Measurements from ENCODE around the gene ECHDC1. TPM values are rescaled to one million over a fixed set of nuclear protein-coding genes. Genes with fewer than 3 reads are reported as not detected.

The ECHDC1 gene
- total RNA-seq, 6 experiments from 2014 or later, result 41.3 to 51.7 (median 45.7) TPM

DNA sequence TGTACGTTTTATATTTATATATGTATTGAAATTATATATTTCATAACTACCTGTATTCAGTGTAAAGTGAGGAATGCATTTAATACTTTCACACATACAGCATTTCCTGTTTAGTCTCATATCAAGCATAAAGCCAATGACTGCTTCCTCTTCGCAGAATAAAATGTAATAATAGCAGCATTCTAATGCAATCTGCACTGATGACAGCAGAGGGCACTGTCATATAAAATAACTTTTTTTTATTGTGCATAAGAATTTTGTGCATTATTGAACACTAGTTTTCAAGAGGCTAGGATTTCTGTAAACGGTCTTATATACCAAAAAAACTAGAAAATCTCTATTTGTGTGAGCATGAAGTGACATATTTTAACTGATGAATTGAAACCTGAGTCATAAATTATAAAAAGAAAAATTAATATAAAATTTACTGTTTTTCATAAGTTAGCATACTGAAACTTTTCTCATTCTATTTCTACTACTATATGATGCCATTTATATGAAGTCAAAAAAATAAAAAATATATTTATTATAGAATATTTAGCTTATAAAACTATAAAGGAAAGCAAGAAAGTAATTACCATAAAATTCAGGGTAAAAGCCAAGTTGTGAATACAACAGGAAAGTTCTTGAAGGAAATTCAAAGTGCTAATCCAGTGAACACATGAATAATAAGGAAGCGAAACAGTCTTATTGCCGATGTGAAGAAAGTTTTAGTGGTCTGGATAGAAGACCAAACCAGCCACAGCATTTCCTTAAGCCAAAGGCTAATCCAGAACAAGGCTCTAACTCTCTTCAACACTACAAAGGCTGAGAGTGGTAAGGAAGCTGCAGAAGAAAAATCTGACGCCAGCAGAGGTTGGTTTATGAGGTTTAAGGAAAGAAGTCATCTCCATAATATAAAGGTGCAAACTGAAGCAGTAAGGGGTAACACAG is 40.4 kb downstream of the ECHDC1 start:
- H3K4me1 ChIP-seq, result peaks cover 0 to 6% (median 0%) of the 10 kb centered on the region in 4 donors
- no peak for DNase-seq
- H3K36me3 ChIP-seq, result no peaks in the 10 kb centered on the region
- no peaks in the 10 kb centered on the region for H3K27me3 ChIP-seq
- 39% methylated on average over 6 of the region's 6 CpGs for WGBS (ENCODE audit: insufficient coverage, low coverage, low lambda C conversion rate, missing lambda C conversion rate)
- no peak overlapping the region for H3K27ac ChIP-seq
- no peak overlapping the region for H3K4me3 ChIP-seq
- peak; percentile 76 to 88 (median 86) for ATAC-seq
- peak; percentile 67 to 73 (median 68) for TF ChIP-seq CTCF (IDR thresholded peaks at IDR 0.05)
- TF ChIP-seq POLR2A (IDR thresholded peaks at IDR 0.05), result no peak
- no peaks in the 10 kb centered on the region for H3K9me3 ChIP-seq
- intact Hi-C loops (cut with DNase I), result loop anchor here in 1 of 2 donors (10.0 kb wide), 1 partner anchor 122 kb away; no protein-coding TSS in a partner anchor

GRCh38 chr6:127301199-127301700 is 42.2 kb downstream of the ECHDC1 start:
- no peaks in the 10 kb centered on the region for H3K9me3 ChIP-seq
- peaks cover 0 to 6% (median 0%) of the 10 kb centered on the region in 4 donors for H3K4me1 ChIP-seq
- no peak overlapping the region for H3K4me3 ChIP-seq
- H3K36me3 ChIP-seq, result no peaks in the 10 kb centered on the region
- H3K27ac ChIP-seq, result no peak overlapping the region
- intact Hi-C loops (cut with DNase I), result loop anchor here in 1 of 2 donors (10.0 kb wide), 1 partner anchor 124 kb away; no protein-coding TSS in a partner anchor
- H3K27me3 ChIP-seq, result no peaks in the 10 kb centered on the region
- DNase-seq, result no peak
- ATAC-seq, result peak in 1 of 4 donors; percentile 34
- WGBS (ENCODE audit: insufficient coverage, low coverage, low lambda C conversion rate, missing lambda C conversion rate), result 54% methylated on average over 6 of the region's 6 CpGs
- TF ChIP-seq CTCF (IDR thresholded peaks at IDR 0.05), result no peak

GRCh38 chr6:127300411-127300810 is 43.0 kb downstream of the ECHDC1 start:
- Histone ChIP-seq H3K4me1 (peaks cover 0 to 6% (median 0%) of the 10 kb centered on the region in 4 donors), H3K27ac (no peak overlapping the region), H3K9me3 (no peaks in the 10 kb centered on the region), H3K27me3 (no peaks in the 10 kb centered on the region), H3K36me3 (no peaks in the 10 kb centered on the region), H3K4me3 (no peak overlapping the region)
- ATAC-seq (no peak), DNase-seq (no peak)
- TF ChIP-seq CTCF (IDR thresholded peaks at IDR 0.05) (no peak), POLR2A (IDR thresholded peaks at IDR 0.05) (no peak)
- intact Hi-C loops (cut with DNase I), result loop anchor here in 1 of 2 donors (10.0 kb wide), 1 partner anchor 124 kb away; no protein-coding TSS in a partner anchor

DNA sequence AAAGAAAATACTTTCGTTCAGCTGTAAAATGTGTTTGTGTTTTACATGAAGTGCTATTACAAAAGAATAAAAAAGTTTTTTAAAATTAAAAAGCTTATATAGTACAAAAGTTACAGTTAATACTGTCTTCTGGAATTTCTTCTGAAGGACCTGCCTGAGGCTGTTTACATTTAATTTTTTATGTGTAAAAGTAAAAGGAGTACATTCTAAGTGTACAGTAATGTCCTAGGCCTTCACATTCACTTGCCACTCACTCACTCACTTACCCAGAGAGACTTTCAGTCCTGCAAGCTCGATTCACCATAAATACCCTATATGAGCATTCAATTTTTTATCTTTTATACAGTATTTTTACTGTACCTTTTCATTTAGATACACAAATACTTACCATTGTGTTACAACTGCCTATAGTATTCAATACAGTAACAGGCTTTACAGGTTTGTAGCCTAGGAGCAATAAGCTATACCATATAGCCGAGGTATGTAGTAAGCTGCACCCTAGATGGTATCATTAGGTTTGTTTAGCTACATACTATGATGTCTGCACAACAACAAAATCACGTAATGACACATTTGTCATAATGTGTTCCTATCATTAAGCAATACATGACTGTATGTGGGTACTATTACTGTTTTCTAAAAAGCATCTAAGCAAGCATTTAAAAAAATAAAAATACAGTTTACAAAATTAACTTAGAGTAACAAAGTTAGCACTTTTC is 43.7 kb downstream of the ECHDC1 start:
- WGBS (ENCODE audit: insufficient coverage, low coverage, low lambda C conversion rate, missing lambda C conversion rate), result 94% methylated on average over 4 of the region's 4 CpGs
- ATAC-seq (no peak), DNase-seq (no peak)
- peaks cover 0 to 6% (median 0%) of the 10 kb centered on the region in 4 donors for H3K4me1 ChIP-seq
- no peak for TF ChIP-seq CTCF (IDR thresholded peaks at IDR 0.05)
- no peak for TF ChIP-seq POLR2A (IDR thresholded peaks at IDR 0.05)
- no peak overlapping the region for H3K4me3 ChIP-seq
- no peak overlapping the region for H3K27ac ChIP-seq
- no peaks in the 10 kb centered on the region for H3K27me3 ChIP-seq
- no peaks in the 10 kb centered on the region for H3K36me3 ChIP-seq
- no peaks in the 10 kb centered on the region for H3K9me3 ChIP-seq
- intact Hi-C loops (cut with DNase I), result loop anchor here in 1 of 2 donors (10.0 kb wide), 1 partner anchor 125 kb away; no protein-coding TSS in a partner anchor
